Measurements from ENCODE around the gene CYCS.

CYCS gene

DNA sequence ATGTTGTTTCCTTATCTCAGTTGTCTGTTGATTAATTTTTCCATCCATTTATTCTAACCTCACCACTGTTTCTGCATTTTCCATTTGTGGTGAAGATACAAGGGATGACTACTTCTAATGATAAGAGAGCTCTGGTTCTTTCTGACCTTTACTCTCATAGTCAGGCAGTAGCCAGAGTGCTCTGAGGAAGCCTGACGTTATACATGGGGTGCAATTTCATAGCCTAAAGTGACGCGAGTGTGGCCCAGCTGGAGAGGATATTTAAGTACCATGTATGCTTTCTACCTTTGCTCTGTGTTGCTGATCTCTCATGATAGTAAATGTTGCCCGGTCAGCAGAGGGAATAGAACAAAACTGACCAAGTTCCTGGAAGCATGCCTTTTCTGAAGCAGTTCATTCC is 33.9 kb upstream of the CYCS start:
- Histone ChIP-seq H3K4me3 (IDR thresholded peaks at IDR 0.05; ENCODE audit: insufficient read depth, low read depth, low read length) (no peak overlapping the region), H2AFZ (ENCODE audit: low read depth) (no peak overlapping the region), H3K27ac (no peak overlapping the region), H4K20me1 (ENCODE audit: insufficient read depth) (no peaks in the 10 kb centered on the region), H3K79me2 (ENCODE audit: insufficient read depth, low read depth) (no peaks in the 10 kb centered on the region), H3K36me3 (ENCODE audit: insufficient read depth) (no peaks in the 10 kb centered on the region), H3K4me2 (no peak overlapping the region), H3K4me1 (ENCODE audit: low read depth, poor library complexity, severe bottlenecking) (peaks cover 4% of the 10 kb centered on the region), H3K9ac (no peak overlapping the region), H3K27me3 (ENCODE audit: insufficient read depth, low read depth) (no peaks in the 10 kb centered on the region)
- TF ChIP-seq CTCF (conservative IDR thresholded peaks at IDR 0.05; ENCODE audit: low read depth, low read length) = no peak

DNA sequence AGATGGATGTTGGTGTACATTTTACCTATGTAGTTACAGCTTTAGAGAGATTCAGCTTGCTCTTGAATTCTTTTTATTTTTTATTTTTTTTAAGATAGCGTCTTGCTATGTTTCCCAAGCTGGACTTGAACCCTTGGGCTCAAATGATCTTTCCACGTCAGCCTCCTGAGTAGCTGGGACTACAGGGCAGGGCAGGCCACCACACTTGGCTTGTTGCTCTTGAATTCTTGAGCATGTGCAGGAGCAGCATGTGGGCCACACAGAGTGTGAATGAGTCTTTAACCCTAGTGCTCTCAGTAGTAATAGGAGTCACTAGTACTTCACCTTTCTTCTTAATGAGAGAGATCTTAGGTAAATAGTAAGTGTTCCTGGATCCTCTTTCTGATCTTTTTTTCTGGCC is 26.7 kb upstream of the CYCS start:
- Histone ChIP-seq H3K9ac (no peak overlapping the region), H3K36me3 (ENCODE audit: insufficient read depth) (no peaks in the 10 kb centered on the region), H3K79me2 (ENCODE audit: insufficient read depth, low read depth) (no peaks in the 10 kb centered on the region), H2AFZ (ENCODE audit: low read depth) (no peak overlapping the region), H3K4me2 (no peak overlapping the region), H4K20me1 (ENCODE audit: insufficient read depth) (no peaks in the 10 kb centered on the region), H3K4me1 (ENCODE audit: low read depth, poor library complexity, severe bottlenecking) (no peaks in the 10 kb centered on the region), H3K27me3 (ENCODE audit: insufficient read depth, low read depth) (no peaks in the 10 kb centered on the region), H3K4me3 (IDR thresholded peaks at IDR 0.05; ENCODE audit: insufficient read depth, low read depth, low read length) (no peak overlapping the region), H3K27ac (no peak overlapping the region)
- TF ChIP-seq CTCF (conservative IDR thresholded peaks at IDR 0.05; ENCODE audit: low read depth, low read length) = no peak

DNA sequence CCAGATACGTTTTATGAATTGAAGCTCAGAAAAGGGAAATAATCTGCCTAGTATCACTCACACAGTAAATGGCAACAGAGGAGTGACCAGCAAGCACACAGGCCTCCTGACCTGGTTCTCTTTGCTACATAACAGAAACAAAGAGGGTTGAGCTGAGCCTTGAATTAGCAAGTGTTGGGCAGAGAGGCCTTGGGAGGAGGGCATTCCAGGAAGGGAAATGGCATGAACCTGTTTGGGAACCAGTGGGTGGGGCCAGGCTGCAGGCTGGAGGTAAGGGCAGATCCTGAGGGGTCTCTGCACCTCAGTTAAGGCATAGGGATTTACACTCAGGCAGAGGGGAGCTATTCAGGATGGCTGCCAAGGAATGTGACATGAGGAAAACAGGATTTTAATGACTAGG is 24.8 kb upstream of the CYCS start:
- H3K27me3 ChIP-seq (ENCODE audit: insufficient read depth, low read depth) = no peaks in the 10 kb centered on the region
- H4K20me1 ChIP-seq (ENCODE audit: insufficient read depth) = no peaks in the 10 kb centered on the region

GRCh38 chr7:25148772-25149575 is 23.9 kb upstream of the CYCS start:
- Histone ChIP-seq H3K36me3 (ENCODE audit: insufficient read depth) (no peaks in the 10 kb centered on the region), H3K9ac (no peak overlapping the region), H3K4me2 (no peak overlapping the region), H3K79me2 (ENCODE audit: insufficient read depth, low read depth) (no peaks in the 10 kb centered on the region), H3K27me3 (ENCODE audit: insufficient read depth, low read depth) (no peaks in the 10 kb centered on the region), H3K4me3 (IDR thresholded peaks at IDR 0.05; ENCODE audit: insufficient read depth, low read depth, low read length) (no peak overlapping the region), H3K27ac (no peak overlapping the region), H2AFZ (ENCODE audit: low read depth) (no peak overlapping the region), H3K4me1 (ENCODE audit: low read depth, poor library complexity, severe bottlenecking) (no peaks in the 10 kb centered on the region), H4K20me1 (ENCODE audit: insufficient read depth) (no peaks in the 10 kb centered on the region)
- TF ChIP-seq CTCF (conservative IDR thresholded peaks at IDR 0.05; ENCODE audit: low read depth, low read length) = no peak

More for the DNA sequence above, 24.8 kb upstream of the CYCS start:
- H3K79me2 ChIP-seq (ENCODE audit: insufficient read depth, low read depth) = no peaks in the 10 kb centered on the region
- no peaks in the 10 kb centered on the region for H3K4me1 ChIP-seq (ENCODE audit: low read depth, poor library complexity, severe bottlenecking)
- no peak overlapping the region for H3K4me2 ChIP-seq
- no peak overlapping the region for H3K27ac ChIP-seq
- no peaks in the 10 kb centered on the region for H3K36me3 ChIP-seq (ENCODE audit: insufficient read depth)
- no peak overlapping the region for H2AFZ ChIP-seq (ENCODE audit: low read depth)
- H3K4me3 ChIP-seq (IDR thresholded peaks at IDR 0.05; ENCODE audit: insufficient read depth, low read depth, low read length) = no peak overlapping the region
- TF ChIP-seq CTCF (conservative IDR thresholded peaks at IDR 0.05; ENCODE audit: low read depth, low read length) = no peak
- H3K9ac ChIP-seq = no peak overlapping the region
